Measurements from ENCODE around the gene AGXT. TPM values are rescaled to one million over a fixed set of nuclear protein-coding genes. Genes with fewer than 3 reads are reported as not detected.

The AGXT gene
- total RNA-seq, 1 experiment from 2014 or later, result not detected

DNA sequence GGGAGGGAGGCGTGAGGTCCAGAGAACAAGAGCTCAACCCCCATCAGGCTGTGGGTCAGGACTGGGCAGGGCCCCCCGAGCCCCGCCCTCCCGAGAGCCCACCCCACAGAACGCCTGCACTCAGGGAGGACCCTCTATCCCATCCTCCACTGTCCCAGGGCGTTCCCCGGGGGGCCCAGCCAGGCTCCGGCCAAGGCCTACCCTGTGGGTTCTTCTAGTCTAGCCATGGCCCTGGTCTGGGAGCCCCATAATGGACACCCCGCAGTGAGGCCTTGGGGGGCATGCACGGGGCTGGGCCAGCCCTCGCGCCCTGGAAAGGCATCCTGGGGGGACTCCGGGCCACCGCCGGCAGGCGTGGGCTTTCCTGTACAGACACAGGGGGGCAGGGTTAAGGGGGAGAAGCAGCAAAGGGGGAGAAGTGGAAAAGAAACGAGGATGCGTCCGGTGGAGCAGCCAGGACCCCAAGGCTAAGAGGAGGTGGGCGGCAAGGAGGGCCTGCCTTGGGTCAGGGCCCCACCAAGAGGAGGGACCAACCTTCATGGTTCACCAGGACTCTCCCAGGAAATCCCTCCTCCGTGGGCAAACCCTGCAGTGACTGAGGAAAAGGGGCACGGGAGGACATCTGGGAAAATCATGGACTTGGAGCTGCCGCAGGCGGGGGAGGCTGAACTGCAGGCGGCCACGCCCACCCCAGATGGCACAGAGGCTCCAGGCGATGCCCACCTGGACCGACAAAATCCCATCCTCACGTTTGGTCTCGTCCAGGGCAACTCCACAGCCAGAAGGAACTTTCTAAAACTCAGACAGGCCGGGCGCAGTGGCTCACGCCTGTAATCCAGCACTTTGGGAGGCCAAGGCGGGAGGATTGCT lies 34.8 kb downstream of the AGXT start:
- Histone ChIP-seq H3K9me3 (ENCODE audit: low read length) (no peaks in the 10 kb centered on the region), H2AFZ (ENCODE audit: low read length) (no peak overlapping the region), H3K4me3 (ENCODE audit: low read length) (no peak overlapping the region), H3K9ac (ENCODE audit: low read length) (no peak overlapping the region), H3K4me2 (ENCODE audit: low read depth, low read length, poor library complexity, severe bottlenecking) (no peak overlapping the region), H3K36me3 (ENCODE audit: insufficient read depth, low read length) (no peaks in the 10 kb centered on the region), H3K27me3 (ENCODE audit: low read length) (no peaks in the 10 kb centered on the region), H3K4me1 (ENCODE audit: low read length) (peaks cover 2% of the 10 kb centered on the region; the same call in 1 of the 2 replicates), H3K27ac (ENCODE audit: low read length) (no peak overlapping the region), H3K79me2 (ENCODE audit: low read length) (no peaks in the 10 kb centered on the region), H4K20me1 (ENCODE audit: insufficient read depth, low read depth, low read length) (no peaks in the 10 kb centered on the region), H3K9me2 (replicated peaks; ENCODE audit: insufficient read depth, low read length) (no peaks in the 10 kb centered on the region)
- DNase-seq, result no peak

DNA sequence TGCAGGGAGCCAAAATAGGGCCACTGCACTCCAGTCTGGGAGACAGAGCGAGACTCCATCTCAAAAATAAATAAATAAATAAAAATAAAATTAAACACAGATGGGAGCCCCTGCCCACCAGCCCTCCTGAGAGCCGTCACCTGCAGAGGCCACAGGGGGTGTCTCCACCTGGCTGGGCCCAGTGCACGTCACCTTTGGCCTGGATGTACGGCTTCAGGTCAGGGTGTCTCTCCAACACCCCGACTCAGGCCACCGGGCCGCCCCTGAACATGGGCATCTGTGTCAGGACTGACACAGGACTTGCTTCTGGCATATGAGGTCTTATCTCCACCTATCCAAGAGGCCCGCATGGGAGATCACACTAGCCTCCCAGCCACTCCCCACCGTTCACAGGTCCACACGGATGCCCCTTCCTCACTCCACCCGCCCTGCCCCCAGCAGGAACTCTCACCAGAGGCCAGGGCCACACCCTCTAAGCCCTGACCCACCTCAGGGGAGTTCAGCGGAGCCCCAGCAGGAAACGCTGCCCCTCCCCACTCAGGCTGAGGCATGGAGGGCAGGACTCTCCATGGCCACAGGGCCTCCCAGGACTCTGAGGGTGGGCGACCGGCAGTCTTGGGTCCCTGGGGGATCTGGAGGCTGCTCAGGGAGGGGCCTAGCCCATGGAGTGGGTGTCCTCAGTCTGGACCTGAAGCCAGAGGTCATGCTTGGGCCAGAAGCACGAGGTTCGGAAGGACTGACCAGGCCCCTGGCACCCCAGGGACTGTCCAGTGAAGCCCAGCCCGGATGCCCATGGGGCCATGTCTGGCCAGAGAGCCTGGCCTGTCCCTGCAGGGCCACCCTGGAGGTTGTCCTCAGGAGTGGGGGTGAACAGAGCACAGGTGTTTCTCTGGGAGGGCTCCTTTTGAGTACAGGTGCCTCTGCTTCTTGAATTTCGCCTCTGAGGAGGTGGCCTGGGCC lies 35.9 kb downstream of the AGXT start:
- H3K9me2 ChIP-seq (replicated peaks; ENCODE audit: insufficient read depth, low read length), result no peaks in the 10 kb centered on the region
- H3K4me2 ChIP-seq (ENCODE audit: low read depth, low read length, poor library complexity, severe bottlenecking), result no peak overlapping the region
- H3K4me1 ChIP-seq (ENCODE audit: low read length), result peaks cover 2% of the 10 kb centered on the region; the same call in 1 of the 2 replicates
- no peaks in the 10 kb centered on the region for H3K79me2 ChIP-seq (ENCODE audit: low read length)
- no peaks in the 10 kb centered on the region for H3K27me3 ChIP-seq (ENCODE audit: low read length)
- H3K9ac ChIP-seq (ENCODE audit: low read length), result no peak overlapping the region
- H2AFZ ChIP-seq (ENCODE audit: low read length), result no peak overlapping the region
- no peak for DNase-seq
- H3K4me3 ChIP-seq (ENCODE audit: low read length), result no peak overlapping the region
- H3K27ac ChIP-seq (ENCODE audit: low read length), result no peak overlapping the region
- no peaks in the 10 kb centered on the region for H3K9me3 ChIP-seq (ENCODE audit: low read length)
- H4K20me1 ChIP-seq (ENCODE audit: insufficient read depth, low read depth, low read length), result no peaks in the 10 kb centered on the region
- H3K36me3 ChIP-seq (ENCODE audit: insufficient read depth, low read length), result no peaks in the 10 kb centered on the region

DNA sequence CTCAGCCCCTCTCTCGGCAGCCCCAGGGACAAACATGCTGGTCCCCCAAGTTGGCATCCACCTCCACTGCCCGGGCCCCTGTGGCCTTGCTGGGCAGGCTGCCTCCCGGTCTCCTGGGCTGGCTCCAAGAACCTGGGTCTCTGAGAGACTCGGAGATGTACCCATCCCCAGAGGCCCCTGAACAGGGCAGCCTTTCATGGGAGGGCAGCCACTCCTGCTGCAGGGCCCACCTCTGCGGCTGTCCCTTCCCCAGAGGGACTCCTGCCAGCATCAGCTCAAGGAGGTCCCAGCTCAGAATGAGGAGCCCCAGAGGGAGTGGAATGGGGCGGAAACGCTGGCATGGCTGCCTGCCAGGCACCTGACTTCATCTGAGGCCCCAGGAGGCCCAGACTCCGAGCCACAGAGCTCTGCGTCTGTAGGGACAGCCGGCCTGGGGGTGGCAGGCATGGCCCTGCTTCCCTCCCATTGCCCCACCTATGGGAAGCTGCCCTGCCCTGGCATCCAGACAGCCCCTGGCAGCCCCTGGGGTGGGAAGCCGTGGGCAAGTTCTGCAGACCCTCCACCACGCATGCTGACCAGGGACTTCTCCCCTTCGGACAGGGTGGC lies 36.7 kb downstream of the AGXT start:
- H3K9me3 ChIP-seq (ENCODE audit: low read length), result no peaks in the 10 kb centered on the region
- H4K20me1 ChIP-seq (ENCODE audit: insufficient read depth, low read depth, low read length), result no peaks in the 10 kb centered on the region
- peaks cover 2% of the 10 kb centered on the region; the same call in 1 of the 2 replicates for H3K4me1 ChIP-seq (ENCODE audit: low read length)
- no peak overlapping the region for H3K9ac ChIP-seq (ENCODE audit: low read length)
- no peaks in the 10 kb centered on the region for H3K9me2 ChIP-seq (replicated peaks; ENCODE audit: insufficient read depth, low read length)
- peak; percentile 55 for DNase-seq
- H2AFZ ChIP-seq (ENCODE audit: low read length), result no peak overlapping the region
- H3K27me3 ChIP-seq (ENCODE audit: low read length), result no peaks in the 10 kb centered on the region
- H3K4me3 ChIP-seq (ENCODE audit: low read length), result no peak overlapping the region
- no peak overlapping the region for H3K4me2 ChIP-seq (ENCODE audit: low read depth, low read length, poor library complexity, severe bottlenecking)
- no peaks in the 10 kb centered on the region for H3K79me2 ChIP-seq (ENCODE audit: low read length)
- no peak overlapping the region for H3K27ac ChIP-seq (ENCODE audit: low read length)
- no peaks in the 10 kb centered on the region for H3K36me3 ChIP-seq (ENCODE audit: insufficient read depth, low read length)

DNA sequence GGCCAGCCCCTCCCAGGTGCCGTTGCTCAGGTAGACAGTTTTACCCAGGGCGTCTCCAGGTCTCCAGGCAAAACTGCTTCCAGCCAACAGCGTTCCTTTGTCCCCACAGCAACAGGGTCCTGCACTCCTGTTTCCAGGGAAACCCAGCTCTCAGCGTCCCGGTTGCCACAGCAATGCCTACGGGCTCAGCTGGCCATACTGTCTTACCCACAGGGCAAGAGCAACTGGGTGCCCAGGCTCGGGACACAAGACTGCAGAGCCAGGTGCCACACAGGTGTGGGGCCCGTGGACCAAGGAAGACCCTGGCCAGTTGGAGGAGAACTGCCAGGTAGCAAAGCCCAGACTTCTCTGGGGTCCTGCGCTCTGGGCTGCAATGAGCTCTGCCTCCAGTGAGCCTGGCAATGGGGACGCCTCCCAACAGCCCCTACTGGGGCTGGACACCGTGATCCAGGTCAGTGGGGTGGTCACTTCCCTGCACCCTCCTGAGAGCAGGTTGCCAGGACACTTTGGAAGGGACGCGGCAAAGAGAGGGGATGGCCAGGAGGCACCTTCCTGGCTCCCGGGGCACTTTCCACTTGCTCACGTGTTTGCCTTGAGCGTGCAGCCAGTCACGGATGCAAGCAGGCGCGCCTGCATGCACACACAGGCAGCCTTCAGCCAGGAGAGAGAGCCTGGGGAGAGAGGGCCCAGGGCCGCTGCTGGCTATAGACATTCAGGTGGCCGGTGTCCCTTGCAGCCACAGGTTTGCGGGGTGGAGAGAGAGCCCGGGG lies 37.7 kb downstream of the AGXT start, which contains the start of gene CROCC2:
CROCC2 (plus strand) TSS at position 196 of the 770 bp plus-strand sequence; CDS start at position 374, 178 bp downstream.
- no peaks in the 10 kb centered on the region; the same call in 1 of the 2 replicates for H3K4me1 ChIP-seq (ENCODE audit: low read length)
- no peaks in the 10 kb centered on the region for H3K79me2 ChIP-seq (ENCODE audit: low read length)
- H3K36me3 ChIP-seq (ENCODE audit: insufficient read depth, low read length), result no peaks in the 10 kb centered on the region
- DNase-seq, result no peak
- H3K27ac ChIP-seq (ENCODE audit: low read length), result no peak within 1 kb of the TSS
- H4K20me1 ChIP-seq (ENCODE audit: insufficient read depth, low read depth, low read length), result no peaks in the 10 kb centered on the region
- no peak within 1 kb of the TSS for H3K4me3 ChIP-seq (ENCODE audit: low read length)
- H3K9me2 ChIP-seq (replicated peaks; ENCODE audit: insufficient read depth, low read length), result no peaks in the 10 kb centered on the region
- H3K4me2 ChIP-seq (ENCODE audit: low read depth, low read length, poor library complexity, severe bottlenecking), result no peak within 1 kb of the TSS
- H3K9me3 ChIP-seq (ENCODE audit: low read length), result no peaks in the 10 kb centered on the region
- H2AFZ ChIP-seq (ENCODE audit: low read length), result no peak within 1 kb of the TSS
- H3K9ac ChIP-seq (ENCODE audit: low read length), result no peak within 1 kb of the TSS
- H3K27me3 ChIP-seq (ENCODE audit: low read length), result no peaks in the 10 kb centered on the region

DNA sequence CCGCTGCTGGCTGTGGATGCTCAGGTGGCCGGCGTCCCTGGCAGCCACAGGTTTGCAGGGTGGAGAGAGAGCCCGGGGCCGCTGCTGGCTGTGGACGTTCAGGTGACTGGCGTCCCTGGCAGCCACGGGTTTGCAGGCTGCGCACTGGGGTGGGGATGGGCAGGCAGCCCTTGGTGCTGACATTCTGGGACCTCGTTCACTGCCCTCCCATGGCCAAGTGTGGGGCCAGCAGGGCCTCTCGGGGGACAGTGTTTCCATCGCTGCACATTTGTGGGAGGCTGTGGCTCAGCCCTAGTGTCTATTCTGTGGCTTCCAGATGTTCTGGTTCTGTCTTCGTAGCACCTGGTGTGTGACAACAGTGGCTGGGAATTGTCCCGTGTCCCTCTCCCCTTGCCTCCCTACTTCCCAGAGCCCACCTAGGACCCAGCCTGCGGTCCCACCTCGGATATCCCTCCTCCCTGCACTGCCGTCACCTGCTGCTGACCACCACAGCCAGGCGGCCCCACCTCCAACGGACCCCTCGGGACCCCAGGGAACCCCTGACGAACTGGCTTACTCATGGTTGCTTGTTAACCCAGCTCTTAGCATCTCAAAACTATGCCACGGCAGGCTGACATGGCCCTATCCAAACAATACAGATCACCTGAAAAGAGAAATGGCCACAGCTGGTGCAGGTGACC lies 38.4 kb downstream of the AGXT start:
- H3K36me3 ChIP-seq (ENCODE audit: insufficient read depth, low read length), result no peaks in the 10 kb centered on the region
- H3K4me3 ChIP-seq (ENCODE audit: low read length), result no peak overlapping the region
- no peak overlapping the region for H3K4me2 ChIP-seq (ENCODE audit: low read depth, low read length, poor library complexity, severe bottlenecking)
- H3K4me1 ChIP-seq (ENCODE audit: low read length), result no peaks in the 10 kb centered on the region; the same call in 1 of the 2 replicates
- H3K9me2 ChIP-seq (replicated peaks; ENCODE audit: insufficient read depth, low read length), result no peaks in the 10 kb centered on the region
- no peaks in the 10 kb centered on the region for H4K20me1 ChIP-seq (ENCODE audit: insufficient read depth, low read depth, low read length)
- no peaks in the 10 kb centered on the region for H3K27me3 ChIP-seq (ENCODE audit: low read length)
- H3K27ac ChIP-seq (ENCODE audit: low read length), result no peak overlapping the region
- no peak overlapping the region for H3K9ac ChIP-seq (ENCODE audit: low read length)
- H2AFZ ChIP-seq (ENCODE audit: low read length), result no peak overlapping the region
- H3K9me3 ChIP-seq (ENCODE audit: low read length), result no peaks in the 10 kb centered on the region
- DNase-seq, result no peak
- no peaks in the 10 kb centered on the region for H3K79me2 ChIP-seq (ENCODE audit: low read length)

DNA sequence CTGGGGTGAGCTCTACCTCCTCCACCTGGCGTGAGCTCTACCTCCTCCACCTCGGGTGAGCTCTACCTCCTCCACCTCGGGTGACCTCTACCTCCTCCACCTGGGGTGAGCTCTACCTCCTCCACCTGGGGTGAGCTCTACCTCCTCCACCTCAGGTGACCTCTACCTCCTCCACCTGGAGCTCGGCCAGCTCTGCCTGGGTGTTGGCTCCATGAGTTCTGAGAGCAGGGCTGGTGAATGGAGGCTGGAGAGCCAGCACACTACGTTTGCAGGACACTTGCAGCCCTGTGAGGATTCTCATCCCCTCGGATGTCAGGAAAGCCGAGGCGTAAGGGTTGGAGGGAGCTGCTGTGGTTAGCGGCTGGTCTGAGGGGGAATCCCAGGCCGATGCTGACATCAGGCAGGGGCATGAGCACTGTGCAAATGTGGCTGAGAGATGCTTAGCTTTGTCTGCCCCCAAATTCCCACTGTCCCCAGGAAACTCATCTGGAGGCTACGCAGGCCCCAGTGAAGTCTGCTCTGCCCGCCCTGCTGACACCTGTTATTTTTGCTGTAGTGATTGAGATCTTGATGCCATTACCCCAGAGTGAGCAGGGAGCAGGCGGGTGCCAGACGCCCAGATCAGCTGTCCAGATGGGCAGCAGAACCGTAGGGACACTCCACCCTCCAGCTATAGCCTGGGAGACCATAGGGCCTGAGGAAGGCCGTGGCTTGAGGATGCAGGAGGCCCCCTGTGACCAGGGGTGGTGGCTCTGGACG lies 40.8 kb downstream of the AGXT start:
- no peaks in the 10 kb centered on the region for H3K36me3 ChIP-seq (ENCODE audit: insufficient read depth, low read length)
- no peak overlapping the region for H3K27ac ChIP-seq (ENCODE audit: low read length)
- H3K9me2 ChIP-seq (replicated peaks; ENCODE audit: insufficient read depth, low read length), result no peaks in the 10 kb centered on the region
- no peak overlapping the region for H2AFZ ChIP-seq (ENCODE audit: low read length)
- no peaks in the 10 kb centered on the region for H3K27me3 ChIP-seq (ENCODE audit: low read length)
- no peaks in the 10 kb centered on the region; the same call in 1 of the 2 replicates for H3K4me1 ChIP-seq (ENCODE audit: low read length)
- no peak overlapping the region for H3K9ac ChIP-seq (ENCODE audit: low read length)
- no peak overlapping the region for H3K4me3 ChIP-seq (ENCODE audit: low read length)
- no peaks in the 10 kb centered on the region for H4K20me1 ChIP-seq (ENCODE audit: insufficient read depth, low read depth, low read length)
- no peaks in the 10 kb centered on the region for H3K79me2 ChIP-seq (ENCODE audit: low read length)
- H3K9me3 ChIP-seq (ENCODE audit: low read length), result no peaks in the 10 kb centered on the region
- no peak for DNase-seq
- H3K4me2 ChIP-seq (ENCODE audit: low read depth, low read length, poor library complexity, severe bottlenecking), result no peak overlapping the region

Measured in Karpas-422 (cell line).